HG03565 (cell line): ENCODE results near the gene ACVR1B.

Source experiments
- ATAC-seq: cut with Tn5 transposase; IDR thresholded peaks from one replicate; pipeline ENCODE4 v1.9.1; 2021; ENCODE audit warnings: mild to moderate bottlenecking, moderate library complexity; ENCODE audit not compliant: unreplicated experiment

ACVR1B gene

DNA sequence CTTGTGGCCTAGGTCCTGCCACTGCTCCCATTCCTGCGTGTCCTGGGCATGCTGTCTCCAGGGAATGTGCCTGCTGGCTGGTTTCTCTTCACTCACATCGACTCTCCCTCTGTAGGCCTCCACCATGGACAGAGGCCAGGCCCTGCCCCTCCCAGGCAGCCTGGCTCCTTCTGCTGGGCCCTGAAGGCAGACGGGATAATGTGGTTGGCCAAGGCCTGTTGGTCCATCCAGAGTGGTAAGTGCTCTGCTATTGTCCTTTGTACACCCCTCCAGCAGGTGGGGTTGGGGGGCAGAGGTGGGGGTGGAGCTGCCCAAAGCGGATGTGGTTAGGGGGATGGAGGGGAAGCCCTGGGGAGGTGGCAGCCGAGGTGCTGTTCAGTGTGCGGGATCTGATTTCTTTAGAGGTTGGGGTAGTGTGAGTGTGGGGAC lies 90.2 kb downstream of the ACVR1B start:
- ATAC-seq = no peak

DNA sequence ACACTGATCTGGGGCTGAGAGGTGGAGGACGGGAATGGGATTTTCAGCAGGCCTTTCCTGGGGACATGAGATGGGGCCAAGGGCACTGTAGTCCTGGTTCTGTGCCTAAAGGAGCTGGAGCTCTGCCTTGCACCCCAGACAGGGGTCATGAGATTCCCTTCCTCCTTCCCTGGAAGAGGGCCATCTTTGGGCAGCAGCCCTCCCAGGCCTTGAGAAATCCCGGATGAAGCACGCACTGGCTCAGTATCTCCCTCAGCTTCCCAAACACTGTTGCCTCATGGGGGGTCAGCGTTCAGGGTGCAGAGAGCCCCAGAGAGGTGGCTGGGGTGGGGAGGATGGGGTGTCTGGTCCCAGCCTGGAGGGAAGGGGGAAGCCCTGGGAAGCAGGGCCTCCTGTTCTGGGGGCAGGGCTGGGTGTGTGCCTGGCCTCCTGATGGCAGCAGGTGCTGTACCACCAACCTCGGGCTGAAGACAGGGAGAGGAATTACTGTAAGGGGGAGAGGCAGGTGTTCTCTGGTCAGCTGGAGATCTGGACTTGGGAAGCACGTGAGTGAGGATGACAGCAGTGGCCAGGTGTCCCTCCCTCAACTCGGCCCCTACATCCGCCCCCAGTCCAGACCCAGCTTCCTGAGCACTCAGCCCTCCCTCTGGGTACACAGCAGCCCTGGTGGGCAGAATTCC lies 91.3 kb downstream of the ACVR1B start:
- no peak for ATAC-seq

- no peak for ATAC-seq
Measured at GRCh38 chr12:52043386-52044212, 92.1 kb downstream of the ACVR1B start.

GRCh38 chr12:52044292-52044983 lies 92.9 kb downstream of the ACVR1B start:
- ATAC-seq = no peak

DNA sequence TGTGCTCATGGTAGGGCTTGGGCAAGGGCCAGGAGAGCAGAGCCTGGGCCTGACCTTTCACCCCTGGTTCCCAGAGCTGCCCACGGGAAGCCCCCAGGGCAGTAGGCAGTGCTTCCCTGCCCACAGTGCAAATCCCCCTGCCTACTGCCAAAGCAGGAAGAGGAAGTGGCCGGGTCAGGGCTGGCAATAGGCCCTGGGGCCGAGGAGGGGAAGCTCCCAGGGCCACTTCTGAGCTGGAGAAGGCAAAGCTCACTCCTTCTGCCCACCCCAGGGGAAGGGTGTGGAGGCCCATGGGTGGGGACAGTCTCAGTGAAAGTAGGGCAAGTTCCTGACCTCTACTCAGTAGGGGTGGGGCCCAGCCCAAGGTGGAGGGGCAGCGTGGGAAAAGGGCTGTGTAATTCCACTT lies 94.3 kb downstream of the ACVR1B start:
- ATAC-seq = no peak
